Measurements from ENCODE around the gene HECTD3. TPM values are rescaled to one million over a fixed set of nuclear protein-coding genes. Genes with fewer than 3 reads are reported as not detected.
"Not testable (repeated sequence)": the region's sequence is repeated elsewhere in the genome, so short reads cannot be mapped to it uniquely, and the experiment has no call there.

Gene HECTD3
- total and polyA plus RNA-seq, 4 donors, result 15.9 to 32.9 (median 24.2) TPM

- DNase-seq (ENCODE audit: low spot score), result no peak
- H3K9ac ChIP-seq (ENCODE audit: low read depth in 1 of 2, low read length in 2 of 2), result no peak overlapping the region
- TF ChIP-seq YY1 (IDR thresholded peaks at IDR 0.05), result no peak
- H3K27ac ChIP-seq (ENCODE audit: low read depth in 1 of 2, low read length in 2 of 2), result no peak overlapping the region
- no peaks in the 10 kb centered on the region for H3K4me1 ChIP-seq (ENCODE audit: control insufficient read depth in 4 of 4, insufficient read depth in 4 of 4, low read length in 3 of 4)
- no peaks in the 10 kb centered on the region for H3K36me3 ChIP-seq (ENCODE audit: control insufficient read depth in 4 of 4, insufficient read depth in 3 of 4, low read depth in 1 of 4, low read length in 3 of 4)
- H3K4me3 ChIP-seq (ENCODE audit: low read depth in 1 of 3, low read length in 3 of 3), result no peak overlapping the region
- no peaks in the 10 kb centered on the region for H3K9me3 ChIP-seq (ENCODE audit: control insufficient read depth in 4 of 4, low read length in 3 of 4)
- 87% methylated on average over 1 of the region's 1 CpG for WGBS
- H3K27me3 ChIP-seq (ENCODE audit: control insufficient read depth in 4 of 4, insufficient read depth in 4 of 4, low read length in 3 of 4), result no peaks in the 10 kb centered on the region
Observed at GRCh38 chr1:44964396-44964795, 46.7 kb downstream of the HECTD3 start.

- Histone ChIP-seq H3K4me1 (ENCODE audit: control insufficient read depth in 4 of 4, insufficient read depth in 4 of 4, low read length in 3 of 4) (no peaks in the 10 kb centered on the region), H3K9ac (ENCODE audit: low read depth in 1 of 2, low read length in 2 of 2) (no peak overlapping the region), H3K36me3 (ENCODE audit: control insufficient read depth in 4 of 4, insufficient read depth in 3 of 4, low read depth in 1 of 4, low read length in 3 of 4) (peaks cover 0 to 4% (median 3%) of the 10 kb centered on the region in 4 donors), H3K27ac (ENCODE audit: low read depth in 1 of 2, low read length in 2 of 2) (no peak overlapping the region), H3K4me3 (ENCODE audit: low read depth in 1 of 3, low read length in 3 of 3) (no peak overlapping the region), H3K9me3 (ENCODE audit: control insufficient read depth in 4 of 4, low read length in 3 of 4) (no peaks in the 10 kb centered on the region), H3K27me3 (ENCODE audit: control insufficient read depth in 4 of 4, insufficient read depth in 4 of 4, low read length in 3 of 4) (no peaks in the 10 kb centered on the region)
- TF ChIP-seq TAF1 (conservative IDR thresholded peaks at IDR 0.05), result no peak
- no peak for TF ChIP-seq NR2F2 (IDR thresholded peaks at IDR 0.05)
- no peak for TF ChIP-seq YY1 (IDR thresholded peaks at IDR 0.05)
- no peak for TF ChIP-seq RAD21 (IDR thresholded peaks at IDR 0.05)
- no peak for TF ChIP-seq HNF4A (conservative IDR thresholded peaks at IDR 0.05)
- TF ChIP-seq SP1 (IDR thresholded peaks at IDR 0.05), result no peak
- TF ChIP-seq, protein P1, sequence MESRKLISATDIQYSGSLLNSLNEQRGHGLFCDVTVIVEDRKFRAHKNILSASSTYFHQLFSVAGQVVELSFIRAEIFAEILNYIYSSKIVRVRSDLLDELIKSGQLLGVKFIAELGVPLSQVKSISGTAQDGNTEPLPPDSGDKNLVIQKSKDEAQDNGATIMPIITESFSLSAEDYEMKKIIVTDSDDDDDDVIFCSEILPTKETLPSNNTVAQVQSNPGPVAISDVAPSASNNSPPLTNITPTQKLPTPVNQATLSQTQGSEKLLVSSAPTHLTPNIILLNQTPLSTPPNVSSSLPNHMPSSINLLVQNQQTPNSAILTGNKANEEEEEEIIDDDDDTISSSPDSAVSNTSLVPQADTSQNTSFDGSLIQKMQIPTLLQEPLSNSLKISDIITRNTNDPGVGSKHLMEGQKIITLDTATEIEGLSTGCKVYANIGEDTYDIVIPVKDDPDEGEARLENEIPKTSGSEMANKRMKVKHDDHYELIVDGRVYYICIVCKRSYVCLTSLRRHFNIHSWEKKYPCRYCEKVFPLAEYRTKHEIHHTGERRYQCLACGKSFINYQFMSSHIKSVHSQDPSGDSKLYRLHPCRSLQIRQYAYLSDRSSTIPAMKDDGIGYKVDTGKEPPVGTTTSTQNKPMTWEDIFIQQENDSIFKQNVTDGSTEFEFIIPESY (IDR thresholded peaks at IDR 0.05), result no peak
- no peak for TF ChIP-seq FOXA2 (IDR thresholded peaks at IDR 0.05)
- no peak for TF ChIP-seq RXRA (IDR thresholded peaks at IDR 0.05)
- TF ChIP-seq HNF4G (IDR thresholded peaks at IDR 0.05), result no peak
- no peak for TF ChIP-seq FOXA1 (IDR thresholded peaks at IDR 0.05)
- TF ChIP-seq, protein P2, sequence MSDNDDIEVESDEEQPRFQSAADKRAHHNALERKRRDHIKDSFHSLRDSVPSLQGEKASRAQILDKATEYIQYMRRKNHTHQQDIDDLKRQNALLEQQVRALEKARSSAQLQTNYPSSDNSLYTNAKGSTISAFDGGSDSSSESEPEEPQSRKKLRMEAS (IDR thresholded peaks at IDR 0.05), result no peak
- TF ChIP-seq REST (IDR thresholded peaks at IDR 0.05), result no peak
- TF ChIP-seq EGR1 (IDR thresholded peaks at IDR 0.05; ENCODE audit: low read depth in 2 of 2), result no peak
- TF ChIP-seq GABPA (IDR thresholded peaks at IDR 0.05 in 1 of 2, conservative IDR thresholded peaks at IDR 0.05 in 1 of 2), result no peak
- no peak for TF ChIP-seq CTCF (IDR thresholded peaks at IDR 0.05; ENCODE audit: low read depth, low read length, missing input control)
- TF ChIP-seq JUND (IDR thresholded peaks at IDR 0.05), result no peak
- TF ChIP-seq, protein P3, sequence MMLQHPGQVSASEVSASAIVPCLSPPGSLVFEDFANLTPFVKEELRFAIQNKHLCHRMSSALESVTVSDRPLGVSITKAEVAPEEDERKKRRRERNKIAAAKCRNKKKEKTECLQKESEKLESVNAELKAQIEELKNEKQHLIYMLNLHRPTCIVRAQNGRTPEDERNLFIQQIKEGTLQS (IDR thresholded peaks at IDR 0.05), result no peak
- 96% methylated on average over 3 of the region's 3 CpGs for WGBS
- no peak for DNase-seq (ENCODE audit: low spot score)
Observed at GRCh38 chr1:44962729-44963128, 48.4 kb downstream of the HECTD3 start.

DNA sequence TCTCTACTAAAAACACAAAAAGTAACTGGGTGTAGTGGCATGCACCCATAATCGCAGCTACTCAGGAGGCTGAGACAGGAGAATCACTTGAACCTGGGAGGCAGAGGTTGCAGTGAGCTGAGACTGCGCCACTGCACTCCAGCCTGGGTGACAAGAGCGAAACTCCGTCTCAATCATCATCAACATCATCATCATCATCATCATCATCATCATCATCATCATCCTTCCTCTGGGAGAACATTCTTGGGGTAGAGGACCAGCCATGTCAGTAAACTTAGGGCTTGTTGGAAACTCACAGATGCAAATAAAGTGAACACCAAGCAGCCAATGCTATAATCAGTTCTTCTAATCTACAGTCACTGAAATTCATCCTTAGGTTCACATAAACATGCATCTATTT is 49.1 kb downstream of the HECTD3 start:
- DNase-seq (ENCODE audit: low spot score); H3K4me1 ChIP-seq (ENCODE audit: control insufficient read depth in 4 of 4, insufficient read depth in 4 of 4, low read length in 3 of 4); H3K27me3 ChIP-seq (ENCODE audit: control insufficient read depth in 4 of 4, insufficient read depth in 4 of 4, low read length in 3 of 4); H3K9ac ChIP-seq (ENCODE audit: low read depth in 1 of 2, low read length in 2 of 2); H3K36me3 ChIP-seq (ENCODE audit: control insufficient read depth in 4 of 4, insufficient read depth in 3 of 4, low read depth in 1 of 4, low read length in 3 of 4); H3K9me3 ChIP-seq (ENCODE audit: control insufficient read depth in 4 of 4, low read length in 3 of 4); H3K27ac ChIP-seq (ENCODE audit: low read depth in 1 of 2, low read length in 2 of 2); H3K4me3 ChIP-seq (ENCODE audit: low read depth in 1 of 3, low read length in 3 of 3): not testable (repeated sequence)
- 98% methylated on average over 4 of the region's 4 CpGs for WGBS

DNA sequence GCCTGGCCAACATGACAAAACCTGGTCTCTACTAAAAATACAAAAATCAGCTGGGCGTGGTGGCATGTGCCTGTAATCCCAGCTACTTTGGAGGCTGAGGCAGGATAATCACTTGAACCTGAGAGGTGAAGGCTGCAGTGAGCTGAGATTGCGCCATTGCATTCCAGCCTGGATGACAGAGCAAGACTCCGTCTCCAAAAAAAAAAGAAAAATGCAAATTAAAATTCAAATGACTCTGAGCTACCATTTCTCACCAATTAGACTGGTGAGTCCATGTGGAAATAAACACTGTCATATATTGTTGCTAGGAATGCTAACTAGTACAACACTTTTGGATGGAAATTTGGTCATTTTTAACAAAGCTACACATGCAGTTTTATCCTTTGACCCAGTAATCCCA is 53.6 kb downstream of the HECTD3 start:
- WGBS, result 92% methylated on average over 3 of the region's 3 CpGs
- not testable (repeated sequence) for H3K27me3 ChIP-seq (ENCODE audit: control insufficient read depth in 4 of 4, insufficient read depth in 4 of 4, low read length in 3 of 4); H3K9me3 ChIP-seq (ENCODE audit: control insufficient read depth in 4 of 4, low read length in 3 of 4); H3K4me1 ChIP-seq (ENCODE audit: control insufficient read depth in 4 of 4, insufficient read depth in 4 of 4, low read length in 3 of 4); H3K9ac ChIP-seq (ENCODE audit: low read depth in 1 of 2, low read length in 2 of 2); H3K27ac ChIP-seq (ENCODE audit: low read depth in 1 of 2, low read length in 2 of 2); H3K4me3 ChIP-seq (ENCODE audit: low read depth in 1 of 3, low read length in 3 of 3); H3K36me3 ChIP-seq (ENCODE audit: control insufficient read depth in 4 of 4, insufficient read depth in 3 of 4, low read depth in 1 of 4, low read length in 3 of 4); DNase-seq (ENCODE audit: low spot score)

Data from liver (tissue), 9 donors.